Activated T-cell treated with anti-CD3 and anti-CD28 coated beads, Interleukin-2, amount 50 U/mL, for 48 hours (primary cell): Measurements from ENCODE around the gene KLLN.
"Not testable (repeated sequence)": the region's sequence is repeated elsewhere in the genome, so short reads cannot be mapped to it uniquely, and the experiment has no call there.

Source experiments
- DNase-seq, 2 experiments: peaks; one replicate each; pipeline ENCODE4 v3.0.0-alpha.2; 2020

KLLN gene

DNA sequence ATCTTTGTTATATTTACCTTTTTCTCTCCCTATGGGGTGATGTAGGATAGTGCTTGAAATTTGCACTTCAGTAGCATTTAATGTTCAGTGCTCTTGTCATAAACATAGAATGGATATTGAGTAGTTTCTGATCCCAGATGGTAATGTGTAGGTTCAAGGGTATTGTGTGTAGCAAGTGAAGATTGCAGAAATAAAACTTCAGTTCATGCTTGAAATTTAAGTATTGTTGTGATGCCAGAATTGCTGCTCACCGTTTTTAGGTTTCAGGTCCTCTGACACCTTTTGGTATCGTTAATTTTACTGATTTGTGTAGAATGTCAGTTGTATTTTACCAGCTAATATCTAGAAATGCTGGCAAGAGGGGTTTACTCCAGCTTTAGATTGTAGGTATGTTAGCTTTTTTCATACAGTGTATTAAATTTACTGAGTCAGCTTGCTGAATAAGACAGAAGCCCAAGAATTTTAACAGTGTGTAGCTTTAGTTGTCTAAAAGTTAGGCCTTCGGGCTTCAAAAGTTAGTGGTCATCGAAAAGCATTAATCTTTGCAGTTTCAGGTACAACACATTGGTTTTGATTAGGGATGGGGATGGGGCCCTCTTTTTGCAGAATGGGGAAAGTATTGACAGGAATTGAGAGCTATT is 2.0 kb upstream of the KLLN start:
- no peak for DNase-seq

DNA sequence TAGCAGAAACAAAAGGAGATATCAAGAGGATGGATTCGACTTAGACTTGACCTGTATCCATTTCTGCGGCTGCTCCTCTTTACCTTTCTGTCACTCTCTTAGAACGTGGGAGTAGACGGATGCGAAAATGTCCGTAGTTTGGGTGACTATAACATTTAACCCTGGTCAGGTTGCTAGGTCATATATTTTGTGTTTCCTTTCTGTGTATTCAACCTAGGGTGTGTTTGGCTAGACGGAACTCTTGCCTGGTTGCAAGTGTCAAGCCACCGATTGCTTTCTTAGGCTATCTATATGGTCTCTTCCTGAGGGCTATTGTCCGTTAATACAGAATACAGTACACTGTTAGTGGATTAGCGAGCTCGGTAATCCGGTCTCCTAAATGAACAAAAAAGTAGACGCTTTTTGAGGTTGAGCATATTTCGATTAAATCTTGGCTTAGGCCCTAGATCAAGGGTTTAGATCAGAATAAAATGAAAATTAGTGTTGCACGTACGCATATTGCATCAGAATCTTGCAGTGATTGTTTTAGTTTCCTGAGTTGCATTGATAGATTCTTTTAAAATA is 1.2 kb upstream of the KLLN start:
- DNase-seq = no peak

DNA sequence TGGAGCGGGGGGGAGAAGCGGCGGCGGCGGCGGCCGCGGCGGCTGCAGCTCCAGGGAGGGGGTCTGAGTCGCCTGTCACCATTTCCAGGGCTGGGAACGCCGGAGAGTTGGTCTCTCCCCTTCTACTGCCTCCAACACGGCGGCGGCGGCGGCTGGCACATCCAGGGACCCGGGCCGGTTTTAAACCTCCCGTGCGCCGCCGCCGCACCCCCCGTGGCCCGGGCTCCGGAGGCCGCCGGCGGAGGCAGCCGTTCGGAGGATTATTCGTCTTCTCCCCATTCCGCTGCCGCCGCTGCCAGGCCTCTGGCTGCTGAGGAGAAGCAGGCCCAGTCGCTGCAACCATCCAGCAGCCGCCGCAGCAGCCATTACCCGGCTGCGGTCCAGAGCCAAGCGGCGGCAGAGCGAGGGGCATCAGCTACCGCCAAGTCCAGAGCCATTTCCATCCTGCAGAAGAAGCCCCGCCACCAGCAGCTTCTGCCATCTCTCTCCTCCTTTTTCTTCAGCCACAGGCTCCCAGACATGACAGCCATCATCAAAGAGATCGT is 690 bp upstream of the KLLN start:
- DNase-seq = peak; percentile 53 to 68

DNA sequence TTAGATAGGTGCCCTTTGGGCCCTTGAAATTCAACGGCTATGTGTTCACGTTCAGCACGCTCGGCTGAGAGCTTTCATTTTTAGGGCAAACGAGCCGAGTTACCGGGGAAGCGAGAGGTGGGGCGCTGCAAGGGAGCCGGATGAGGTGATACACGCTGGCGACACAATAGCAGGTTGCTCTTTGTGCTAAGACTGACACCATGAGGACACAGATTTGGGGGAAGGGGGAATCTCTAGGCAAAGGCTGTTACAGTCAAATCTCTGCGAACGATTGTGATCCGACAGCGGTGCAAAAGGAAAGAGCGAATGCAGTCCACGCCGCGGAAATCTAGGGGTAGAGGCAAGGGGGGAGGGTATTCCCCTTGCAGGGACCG is 667 bp downstream of the KLLN start:
- DNase-seq = no peak

DNA sequence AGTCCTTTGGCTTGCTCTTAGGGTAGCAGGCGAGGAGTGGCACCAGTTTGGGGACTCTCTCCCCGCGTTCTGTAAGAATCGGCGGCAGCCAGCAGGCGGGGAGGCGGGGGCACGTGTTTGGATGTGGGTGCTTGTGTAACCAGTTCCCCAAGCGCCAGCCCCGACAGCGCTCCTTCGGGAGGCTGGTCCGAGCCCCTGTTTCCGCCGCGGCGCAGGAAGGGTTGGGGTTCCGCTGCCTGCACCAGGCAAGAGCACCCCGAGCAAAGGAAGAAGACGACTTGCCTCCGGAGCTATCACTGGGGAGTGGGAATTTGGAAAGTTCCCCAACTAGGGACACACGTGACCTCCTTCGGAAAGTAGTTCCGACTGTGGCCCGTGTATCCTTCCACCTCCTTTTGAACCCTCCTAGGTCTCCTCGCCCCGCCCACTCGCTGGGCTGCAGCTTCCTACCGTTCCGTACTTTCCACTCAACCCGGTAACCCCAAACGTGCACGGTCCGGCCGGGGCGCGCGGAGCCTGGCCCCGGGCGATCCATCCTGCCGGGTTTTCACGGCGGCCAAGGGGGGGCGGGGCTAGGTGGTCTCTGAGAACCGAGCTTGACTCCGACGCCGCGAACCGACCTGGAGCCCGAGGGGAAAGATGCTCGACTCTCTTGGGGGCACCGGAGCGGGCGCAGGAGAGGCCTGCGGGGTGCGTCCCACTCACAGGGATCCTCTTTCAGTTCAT is 1.2 kb downstream of the KLLN start:
- peak; percentile 95 for DNase-seq

DNA sequence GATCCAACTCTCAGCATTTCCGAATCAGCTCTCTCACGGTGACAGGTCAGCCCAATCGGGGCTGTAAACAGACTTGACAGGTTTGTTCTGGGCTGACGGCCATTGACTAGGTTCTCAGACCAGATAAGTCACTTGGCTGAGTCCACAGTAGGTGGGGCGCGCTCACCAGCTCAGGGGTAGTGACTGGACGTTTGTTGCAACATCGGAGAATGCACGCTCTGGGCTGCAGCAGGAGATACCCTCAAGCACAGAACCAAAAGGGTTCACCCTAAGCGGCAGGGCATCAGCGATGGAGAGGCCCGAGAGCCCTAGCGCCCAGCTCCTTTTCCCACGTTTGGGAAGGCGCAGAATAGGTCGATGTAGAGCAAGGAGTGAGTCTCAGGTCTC is 1.8 kb downstream of the KLLN start:
- DNase-seq = no peak

DNA sequence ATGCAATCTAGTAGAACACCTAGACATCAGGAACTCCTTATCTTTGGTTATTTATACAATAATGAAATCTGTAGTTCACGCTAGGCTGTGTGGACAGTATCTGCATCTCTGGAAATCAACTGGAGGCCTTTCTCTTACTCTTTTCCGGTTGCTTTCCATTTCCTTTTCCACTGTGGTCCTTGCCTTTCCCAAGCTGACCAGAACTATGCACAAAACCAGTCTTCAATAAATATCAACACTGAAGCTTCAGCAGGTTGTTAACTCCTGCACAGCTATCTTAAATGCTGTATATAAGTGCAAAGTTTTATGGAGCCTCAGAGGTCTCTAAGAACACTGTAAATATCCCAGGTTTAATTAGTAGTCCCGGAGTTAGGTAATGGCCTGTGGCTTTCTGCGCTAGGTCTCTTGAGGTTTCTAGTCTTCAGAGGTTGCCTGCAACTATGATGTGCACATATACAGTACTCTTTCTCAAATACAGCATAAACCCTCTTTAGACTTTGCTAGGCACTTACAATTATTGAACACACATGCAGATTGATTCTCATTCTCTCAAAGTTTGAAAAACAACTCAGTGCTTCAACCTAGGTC is 2.4 kb downstream of the KLLN start:
- DNase-seq = no peak

DNA sequence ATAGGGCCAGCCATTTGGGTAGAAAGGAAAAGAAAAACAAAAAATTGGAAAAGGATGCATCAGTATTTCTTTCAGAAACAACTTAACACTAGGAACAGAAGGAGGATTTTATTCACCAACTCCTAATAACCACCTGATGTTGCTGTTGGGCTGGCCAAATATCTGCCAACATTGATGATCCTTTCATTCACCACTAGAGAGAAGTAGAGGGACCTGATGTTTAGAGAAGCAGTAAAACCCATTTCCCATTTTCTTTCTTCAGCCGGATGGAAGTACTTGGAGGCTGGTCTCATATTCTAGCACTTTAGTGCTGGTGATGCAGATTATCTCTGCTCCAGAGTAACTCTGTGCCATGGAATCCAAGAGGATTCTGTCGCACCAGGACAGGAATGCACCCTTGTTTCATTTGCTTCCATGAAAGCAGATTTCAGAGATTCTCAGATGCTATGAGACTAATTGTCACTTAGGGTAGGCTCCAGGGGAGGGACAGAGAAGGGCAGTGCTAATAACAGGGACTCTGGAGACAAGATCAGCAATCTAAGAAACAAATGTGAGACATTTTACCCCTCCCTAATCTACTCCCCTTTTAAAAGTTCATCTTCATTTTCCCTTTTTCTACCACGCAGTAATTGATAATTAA is 3.1 kb downstream of the KLLN start:
- DNase-seq = no peak

DNA sequence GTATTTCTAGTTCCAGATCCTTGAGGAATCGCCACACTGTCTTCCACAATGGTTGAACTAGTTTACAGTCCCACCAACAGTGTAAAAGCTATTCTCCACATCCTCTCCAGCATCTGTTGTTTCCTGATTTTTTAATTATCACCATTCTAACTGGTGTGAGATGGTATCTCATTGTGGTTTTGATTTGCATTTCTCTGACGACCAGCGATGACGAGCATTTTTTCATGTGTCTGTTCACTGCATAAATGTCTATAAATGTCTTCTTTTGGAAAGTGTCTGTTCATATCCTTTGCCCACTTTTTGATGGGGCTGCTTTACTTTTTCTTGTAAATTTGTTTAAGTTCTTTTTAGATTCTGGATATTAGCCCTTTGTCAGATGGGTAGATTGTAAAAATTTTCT is 7.7 kb downstream of the KLLN start:
- not testable (repeated sequence) for DNase-seq

DNA sequence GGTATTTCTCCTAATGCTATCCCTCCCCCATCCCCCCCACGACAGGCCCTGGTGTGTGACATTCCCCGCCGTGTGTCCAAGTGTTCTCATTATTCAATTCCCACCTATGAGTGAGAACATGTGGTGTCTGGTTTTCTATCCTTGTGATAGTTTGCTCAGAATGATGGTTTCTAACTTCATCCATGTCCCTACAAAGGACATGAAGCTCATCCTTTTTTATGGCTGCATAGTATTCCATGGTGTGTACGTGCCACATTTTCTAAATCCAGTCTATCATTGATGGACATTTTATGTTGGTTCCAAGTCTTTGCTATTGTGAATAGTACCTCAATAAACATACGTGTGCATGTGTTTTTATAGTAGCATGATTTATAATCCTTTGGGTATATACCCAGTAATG is 8.1 kb downstream of the KLLN start:
- DNase-seq = not testable (repeated sequence)

DNA sequence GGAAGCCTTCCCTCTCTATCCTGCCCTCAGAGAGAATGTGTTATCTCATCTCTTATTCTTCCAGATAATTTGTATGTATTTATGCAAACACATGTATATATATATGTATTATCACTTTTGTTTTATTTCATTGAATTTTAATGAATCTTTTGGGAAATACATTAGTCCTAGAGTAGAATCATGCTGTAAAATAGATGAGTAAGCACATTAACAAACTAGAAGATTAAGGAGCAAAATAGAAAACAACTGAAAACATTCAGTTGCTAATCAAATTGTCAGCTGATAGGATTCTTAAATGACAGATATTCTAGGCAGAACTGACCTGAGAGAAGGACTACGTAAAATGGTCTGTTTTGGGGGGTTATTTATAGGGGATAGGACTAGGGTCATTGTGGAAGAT is 11.2 kb downstream of the KLLN start:
- DNase-seq = no peak

DNA sequence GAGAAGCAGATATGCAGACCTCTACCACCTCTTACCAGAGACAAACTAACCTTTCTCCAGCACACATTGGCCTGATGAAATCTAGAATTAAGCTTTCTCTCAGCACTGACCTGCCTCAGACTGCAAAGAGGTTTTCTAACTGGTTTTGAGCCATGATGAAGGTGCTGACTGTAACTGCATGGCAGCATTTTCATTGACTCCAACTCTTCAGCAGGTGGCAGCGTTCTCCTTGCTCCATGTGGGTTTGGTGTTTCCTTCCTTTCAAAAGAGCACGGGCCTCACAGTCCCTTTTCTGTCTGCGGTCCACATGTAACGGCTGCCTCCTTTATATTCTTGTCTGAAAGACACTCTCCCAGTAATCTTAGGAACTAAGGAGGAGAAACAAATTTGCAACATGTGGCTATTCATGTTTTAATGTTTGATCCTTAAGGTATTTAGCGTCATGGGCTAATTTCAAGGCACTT is 12.6 kb downstream of the KLLN start:
- DNase-seq = peak; percentile 45 to 56

DNA sequence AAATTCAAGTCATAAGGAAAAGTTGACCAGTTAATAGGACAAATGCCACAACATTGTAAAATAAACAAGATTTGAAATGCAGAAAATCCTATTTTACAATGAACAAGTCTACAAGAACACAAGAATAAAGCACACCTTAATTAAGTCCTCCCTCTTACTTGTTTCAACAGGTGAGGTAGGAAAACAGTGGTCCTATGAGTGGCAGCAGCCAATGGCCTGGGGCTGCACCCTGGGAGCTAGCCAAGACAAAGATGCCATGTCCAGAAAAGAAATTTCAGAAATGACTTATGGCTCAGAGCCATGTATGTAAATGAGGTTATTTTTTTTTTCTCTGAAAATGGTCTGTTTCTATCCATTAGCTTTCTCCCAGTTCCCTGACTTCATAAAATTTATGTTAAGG is 14.3 kb downstream of the KLLN start:
- no peak for DNase-seq

DNA sequence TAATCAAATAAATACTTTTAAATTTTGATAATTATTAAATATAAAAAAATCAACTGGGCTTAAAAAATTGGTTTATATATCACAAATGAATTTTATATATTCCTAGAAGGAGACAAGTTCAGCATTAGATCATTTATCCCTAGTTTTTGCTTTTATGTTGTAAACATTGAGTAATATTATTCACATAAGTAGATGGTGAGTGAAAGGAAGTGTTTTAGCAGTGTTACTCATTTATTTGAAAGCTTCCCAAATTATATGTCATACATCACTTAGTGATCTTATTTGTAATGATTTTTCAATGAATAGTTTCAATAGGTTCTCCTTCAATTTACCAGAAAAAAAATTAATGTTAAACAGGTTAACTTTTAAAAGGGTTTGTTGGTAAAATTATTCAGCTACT is 15.8 kb downstream of the KLLN start:
- DNase-seq = no peak

DNA sequence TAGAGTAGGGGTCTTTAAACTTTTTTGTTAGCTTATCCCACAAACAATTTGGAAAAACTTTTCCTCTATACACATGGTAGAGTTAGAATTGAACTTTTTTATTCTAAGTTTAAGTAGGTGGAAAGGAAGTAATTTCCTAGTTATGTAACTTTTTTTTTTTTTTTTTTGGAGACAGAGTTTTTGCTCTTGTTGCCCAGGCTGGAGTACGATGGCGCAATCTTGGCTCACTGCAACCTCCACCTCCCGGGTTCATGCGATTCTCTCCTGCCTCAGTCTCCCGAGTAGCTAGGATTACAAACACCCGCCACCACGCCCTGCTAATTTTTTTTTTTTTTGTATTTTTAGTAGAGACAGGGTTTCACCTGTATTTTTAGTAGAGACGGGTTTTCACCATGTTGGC is 16.6 kb downstream of the KLLN start:
- not testable (repeated sequence) for DNase-seq

DNA sequence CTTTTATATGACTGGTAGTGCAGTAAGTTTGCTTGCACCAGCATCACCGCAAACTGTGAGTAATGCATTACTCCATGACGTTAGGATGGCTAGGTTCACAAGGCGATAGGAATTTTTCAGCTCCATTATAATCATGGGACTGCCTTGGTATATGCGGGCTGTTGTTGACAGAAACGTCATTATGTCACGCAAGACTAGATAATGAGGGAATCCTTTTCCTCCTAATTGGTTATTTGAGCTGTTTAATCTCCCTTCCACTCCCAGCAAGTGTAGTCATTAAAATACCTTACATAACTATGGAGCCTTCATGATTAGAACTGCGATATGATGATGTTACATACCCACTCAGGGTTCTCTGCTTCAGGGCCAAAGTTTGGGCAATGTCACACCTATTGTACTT is 17.3 kb downstream of the KLLN start:
- no peak for DNase-seq

DNA sequence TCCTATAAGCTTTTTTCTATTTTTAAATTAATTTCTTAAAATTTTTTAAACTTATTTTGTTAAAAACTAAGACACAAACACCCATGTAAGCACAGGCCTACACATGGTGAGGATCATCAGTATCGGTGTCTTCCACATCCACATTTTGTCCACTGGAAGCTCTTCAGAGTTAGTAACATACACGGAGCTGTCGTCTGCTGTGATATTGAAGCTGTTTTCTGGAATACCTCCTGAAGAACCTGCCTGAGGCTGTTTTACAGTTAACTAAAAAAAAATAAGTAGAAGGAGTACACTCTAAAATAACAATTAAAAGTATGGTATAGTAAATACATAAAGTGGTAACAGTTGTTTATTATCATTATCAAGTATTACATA is 17.7 kb downstream of the KLLN start:
- DNase-seq = no peak

DNA sequence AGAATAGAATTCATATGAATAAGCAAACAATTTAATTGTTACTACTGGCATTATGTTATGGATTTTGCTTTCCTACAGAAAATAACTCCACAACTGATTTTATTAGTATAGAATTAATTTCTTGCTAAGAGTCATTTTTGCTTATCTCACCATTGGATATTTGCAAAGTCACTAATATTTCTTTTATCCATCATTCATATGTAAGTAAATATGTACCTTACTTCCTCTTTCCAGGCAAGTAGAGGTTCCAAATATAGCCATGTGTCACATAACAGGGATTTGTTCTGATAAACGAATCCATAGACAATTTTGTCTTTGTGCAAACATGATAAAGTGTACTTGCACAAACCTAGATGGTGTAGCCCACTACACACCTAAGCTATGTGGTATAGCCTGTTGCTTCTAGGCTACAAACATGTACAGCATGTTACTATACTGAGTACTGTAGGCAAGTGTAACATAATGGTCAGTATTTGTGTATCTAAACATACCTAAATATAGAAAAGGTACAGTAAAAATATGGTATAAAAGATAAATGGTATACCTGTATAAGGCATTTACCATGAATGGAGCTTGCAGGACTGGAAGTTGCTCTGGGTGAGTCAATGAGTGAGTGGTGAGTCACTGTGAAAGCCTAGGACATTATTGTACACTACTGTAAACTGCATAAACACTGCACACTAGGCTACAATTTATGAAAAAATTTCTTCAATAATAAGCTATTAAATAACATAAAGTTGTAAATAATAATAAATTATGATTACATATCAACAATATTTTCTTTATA is 18.3 kb downstream of the KLLN start:
- no peak for DNase-seq

DNA sequence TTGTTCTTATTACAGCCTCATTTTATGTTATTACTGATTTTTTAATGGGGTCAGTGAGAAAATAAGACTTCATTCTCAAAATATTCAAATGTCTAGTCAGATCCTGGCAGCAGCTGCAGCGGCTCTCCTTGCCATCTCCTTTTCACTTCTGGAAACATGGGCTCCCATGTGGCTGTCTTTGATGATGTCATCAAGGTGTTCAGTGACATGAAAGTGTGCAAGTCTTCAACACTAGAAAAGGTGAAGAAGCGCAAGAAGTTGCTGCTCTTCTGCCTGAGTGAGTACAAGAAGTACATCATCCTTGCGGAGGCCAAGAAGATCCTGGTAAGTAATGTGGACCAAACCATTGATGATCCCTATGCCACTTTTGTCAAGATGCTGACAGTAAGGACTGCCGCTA is 19.6 kb downstream of the KLLN start:
- no peak for DNase-seq

DNA sequence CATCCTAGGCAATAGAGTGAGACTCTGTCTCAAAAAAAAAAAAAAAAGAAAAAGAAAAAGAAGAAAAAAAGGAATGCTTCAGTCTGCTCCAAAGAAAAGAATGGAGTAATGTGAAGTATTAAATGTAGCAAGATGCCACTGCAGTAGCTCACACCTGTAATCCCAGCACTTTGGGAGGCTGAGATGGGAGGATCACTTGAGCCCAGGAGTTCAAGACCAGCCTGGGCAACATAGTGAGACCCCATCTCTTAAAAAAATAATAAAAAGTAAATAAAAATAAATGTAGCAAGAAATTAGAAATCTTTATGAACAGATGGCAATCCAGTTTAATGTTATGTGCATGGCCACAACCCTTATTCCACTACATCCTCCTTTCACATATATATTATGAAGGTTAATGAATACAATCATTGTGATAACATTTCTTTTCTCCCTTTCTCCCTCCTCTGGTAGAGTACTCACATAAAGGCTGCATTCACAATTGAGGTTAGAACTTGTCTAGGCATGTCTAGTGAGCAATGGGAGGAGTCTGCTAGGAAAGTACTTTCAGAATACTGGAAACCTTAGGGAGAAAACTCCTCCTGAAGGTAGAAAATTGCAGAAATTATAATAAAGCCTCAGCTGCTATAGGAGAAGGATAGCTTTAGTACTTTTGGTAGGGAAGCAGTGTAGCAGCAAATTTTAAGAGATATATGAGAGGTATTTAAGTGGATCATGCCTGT is 20.4 kb downstream of the KLLN start:
- no peak for DNase-seq

DNA sequence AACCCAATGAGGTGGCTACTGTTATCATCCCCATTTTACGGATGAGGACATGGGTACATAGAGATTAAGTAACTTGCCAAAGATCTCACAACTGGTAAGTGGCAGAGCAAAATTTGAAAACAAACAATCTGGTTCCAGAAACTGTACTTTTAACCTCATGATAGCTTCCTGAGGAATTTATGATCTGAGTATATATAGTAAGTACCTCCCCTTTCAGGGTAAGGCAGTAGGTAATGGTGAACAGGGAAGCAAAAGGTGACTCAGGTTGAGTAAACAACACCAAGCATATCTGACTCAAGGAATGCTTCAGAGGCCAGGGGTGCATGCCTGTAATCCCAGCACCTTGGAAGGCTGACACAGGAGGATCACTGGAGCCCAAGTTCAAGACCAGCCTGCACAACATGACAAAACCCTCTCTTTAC is 21.1 kb downstream of the KLLN start:
- DNase-seq = no peak

DNA sequence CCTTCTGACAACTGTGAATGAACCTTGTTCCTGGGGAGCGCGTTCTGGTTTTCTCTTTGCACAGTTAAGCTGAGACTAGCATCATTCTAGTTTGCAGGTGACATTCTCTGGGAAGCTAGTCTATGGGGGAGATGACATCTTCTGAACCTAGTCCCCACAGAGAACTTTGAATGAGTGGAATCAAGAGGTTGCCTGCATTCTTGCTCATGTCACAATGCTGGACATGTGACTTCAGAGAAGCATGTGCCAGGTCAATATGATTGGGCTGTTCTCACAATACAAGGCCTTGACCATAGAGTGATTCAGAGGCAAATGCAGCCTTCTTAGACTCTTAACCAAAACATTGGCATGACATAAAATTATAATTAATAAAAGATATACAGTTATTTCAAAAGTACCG is 22.1 kb downstream of the KLLN start:
- DNase-seq = no peak
